ENCODE results near the gene MKLN1.

The MKLN1 gene

GRCh38 chr7:131467788-131468187, 140.1 kb downstream of the MKLN1 start:
- no peak overlapping the region for H3K4me3 ChIP-seq (replicated peaks; ENCODE audit: low read depth, low read length)
- DNase-seq (ENCODE audit: extremely low read depth, low read depth): no peak
- no peak for TF ChIP-seq CTCF (IDR thresholded peaks at IDR 0.05; ENCODE audit: low read depth, low read length, missing control alignments)

GRCh38 chr7:131471250-131472004, 143.8 kb downstream of the MKLN1 start:
- TF ChIP-seq CTCF (IDR thresholded peaks at IDR 0.05; ENCODE audit: low read depth, low read length, missing control alignments): no peak
- no peak for DNase-seq (ENCODE audit: extremely low read depth, low read depth)
- no peak overlapping the region for H3K4me3 ChIP-seq (replicated peaks; ENCODE audit: low read depth, low read length)

- no peak for TF ChIP-seq CTCF (IDR thresholded peaks at IDR 0.05; ENCODE audit: low read depth, low read length, missing control alignments)
- no peak overlapping the region for H3K4me3 ChIP-seq (replicated peaks; ENCODE audit: low read depth, low read length)
Measured at GRCh38 chr7:131476740-131477139, 149.1 kb downstream of the MKLN1 start.

GRCh38 chr7:131480384-131481315, 153.0 kb downstream of the MKLN1 start:
- TF ChIP-seq CTCF (IDR thresholded peaks at IDR 0.05; ENCODE audit: low read depth, low read length, missing control alignments): no peak
- H3K4me3 ChIP-seq (replicated peaks; ENCODE audit: low read depth, low read length): no peak overlapping the region
- no peak for DNase-seq (ENCODE audit: extremely low read depth, low read depth)

More at GRCh38 chr7:131476740-131477139, 149.1 kb downstream of the MKLN1 start:
- no peak for DNase-seq (ENCODE audit: extremely low read depth, low read depth)

- TF ChIP-seq CTCF (IDR thresholded peaks at IDR 0.05; ENCODE audit: low read depth, low read length, missing control alignments): no peak
- DNase-seq (ENCODE audit: extremely low read depth, low read depth): no peak
- H3K4me3 ChIP-seq (replicated peaks; ENCODE audit: low read depth, low read length): no peak overlapping the region
Measured at GRCh38 chr7:131482800-131483199, 155.1 kb downstream of the MKLN1 start.

- DNase-seq (ENCODE audit: extremely low read depth, low read depth): no peak
- no peak overlapping the region for H3K4me3 ChIP-seq (replicated peaks; ENCODE audit: low read depth, low read length)
- TF ChIP-seq CTCF (IDR thresholded peaks at IDR 0.05; ENCODE audit: low read depth, low read length, missing control alignments): no peak
Measured at GRCh38 chr7:131483586-131483985, 155.9 kb downstream of the MKLN1 start.

Measured in HFF-Myc (cell line).